GM13976 (cell line): Measurements from ENCODE around the gene HERC4.

Experiments used
- DNase-seq: peaks from one replicate; pipeline ENCODE4 v3.0.0; 2012; ENCODE audit warnings: low spot score
- in situ Hi-C: fragments of 300-500 bp; cut with MboI; formaldehyde crosslinking; loops from one replicate; pipeline ENCODE4 v1.12.0; 2022; ENCODE audit warnings: low sequenced_read_pairs, mixed read lengths, inconsistent platforms; ENCODE audit not compliant: unreplicated experiment
- TF ChIP-seq, protein P1 (sequence below): IDR thresholded peaks from 2 replicates; pipeline ENCODE4 v1.5.1; 2012; ENCODE audit warnings: borderline replicate concordance, mild to moderate bottlenecking; ENCODE audit not compliant: insufficient read depth; ENCODE audit errors: extremely low read depth, missing control alignments, control extremely low read depth

The HERC4 gene

DNA sequence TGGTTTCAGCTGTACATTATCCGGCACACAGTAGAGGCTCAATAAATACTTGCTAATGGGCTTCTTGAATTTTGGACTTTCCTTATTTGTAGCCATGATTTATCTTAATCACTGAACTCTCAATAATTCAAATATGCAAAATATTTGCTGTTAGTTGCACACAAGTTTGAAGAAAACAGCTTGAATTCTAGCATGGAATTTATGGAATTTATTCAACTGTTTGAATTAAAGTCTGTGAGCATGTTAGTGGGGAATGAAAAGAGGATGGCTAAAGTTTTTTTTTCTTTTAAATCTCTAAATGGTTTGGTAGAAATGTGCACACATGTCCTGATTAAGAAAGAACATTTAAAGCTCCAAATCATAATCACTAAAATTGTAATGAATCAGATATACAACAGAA is 148.1 kb downstream of the HERC4 start:
- DNase-seq = no peak
- TF ChIP-seq, protein P1, sequence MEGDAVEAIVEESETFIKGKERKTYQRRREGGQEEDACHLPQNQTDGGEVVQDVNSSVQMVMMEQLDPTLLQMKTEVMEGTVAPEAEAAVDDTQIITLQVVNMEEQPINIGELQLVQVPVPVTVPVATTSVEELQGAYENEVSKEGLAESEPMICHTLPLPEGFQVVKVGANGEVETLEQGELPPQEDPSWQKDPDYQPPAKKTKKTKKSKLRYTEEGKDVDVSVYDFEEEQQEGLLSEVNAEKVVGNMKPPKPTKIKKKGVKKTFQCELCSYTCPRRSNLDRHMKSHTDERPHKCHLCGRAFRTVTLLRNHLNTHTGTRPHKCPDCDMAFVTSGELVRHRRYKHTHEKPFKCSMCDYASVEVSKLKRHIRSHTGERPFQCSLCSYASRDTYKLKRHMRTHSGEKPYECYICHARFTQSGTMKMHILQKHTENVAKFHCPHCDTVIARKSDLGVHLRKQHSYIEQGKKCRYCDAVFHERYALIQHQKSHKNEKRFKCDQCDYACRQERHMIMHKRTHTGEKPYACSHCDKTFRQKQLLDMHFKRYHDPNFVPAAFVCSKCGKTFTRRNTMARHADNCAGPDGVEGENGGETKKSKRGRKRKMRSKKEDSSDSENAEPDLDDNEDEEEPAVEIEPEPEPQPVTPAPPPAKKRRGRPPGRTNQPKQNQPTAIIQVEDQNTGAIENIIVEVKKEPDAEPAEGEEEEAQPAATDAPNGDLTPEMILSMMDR = no peak
- in situ Hi-C loops = no loop called here

DNA sequence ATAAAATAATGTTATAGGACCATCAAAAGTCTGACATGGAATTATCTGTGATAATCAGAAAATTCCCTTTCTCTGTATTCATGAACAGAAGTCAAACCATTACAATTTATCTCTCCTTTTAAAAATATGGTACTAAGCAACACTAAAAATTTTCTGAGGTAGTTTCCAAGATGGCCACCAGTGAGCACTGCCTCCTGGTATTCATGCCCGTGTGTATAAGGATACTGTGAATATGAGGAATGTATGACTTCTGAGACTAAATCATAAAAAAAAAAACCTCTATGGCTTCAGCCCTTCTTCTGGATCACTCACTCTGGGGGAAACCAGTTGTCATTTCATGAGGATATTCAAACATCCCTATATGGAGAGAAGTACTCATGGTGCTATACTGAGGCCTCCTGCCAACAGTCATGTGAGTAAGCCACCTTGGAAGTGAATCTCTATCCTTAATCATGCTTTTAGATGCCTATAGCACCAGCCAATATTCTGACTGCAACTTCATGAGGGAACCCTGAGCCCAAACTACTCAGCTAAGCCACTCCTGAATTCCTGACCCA is 149.6 kb downstream of the HERC4 start:
- TF ChIP-seq, protein P1 = no peak
- in situ Hi-C loops = no loop called here

DNA sequence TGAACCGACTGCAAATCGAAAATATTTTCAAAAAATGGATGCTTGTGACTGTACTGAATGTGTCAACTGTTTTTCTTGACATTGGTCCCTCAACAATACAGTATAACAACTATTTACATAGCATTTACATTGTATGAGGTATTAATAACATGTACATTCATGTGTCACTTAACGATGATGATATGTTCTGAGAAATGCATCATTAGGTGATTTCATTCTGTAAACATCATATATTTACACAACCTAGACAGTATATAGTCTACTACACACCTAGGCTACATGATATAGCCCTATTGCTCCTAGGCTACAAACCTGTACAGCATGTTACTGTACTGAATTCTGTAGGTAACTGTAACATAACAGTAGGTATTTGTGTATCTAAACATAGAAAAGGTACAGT is 150.9 kb downstream of the HERC4 start:
- no peak for DNase-seq
- TF ChIP-seq, protein P1 = no peak
- in situ Hi-C loops = no loop called here

More for the DNA sequence above, 149.6 kb downstream of the HERC4 start:
- DNase-seq = no peak

DNA sequence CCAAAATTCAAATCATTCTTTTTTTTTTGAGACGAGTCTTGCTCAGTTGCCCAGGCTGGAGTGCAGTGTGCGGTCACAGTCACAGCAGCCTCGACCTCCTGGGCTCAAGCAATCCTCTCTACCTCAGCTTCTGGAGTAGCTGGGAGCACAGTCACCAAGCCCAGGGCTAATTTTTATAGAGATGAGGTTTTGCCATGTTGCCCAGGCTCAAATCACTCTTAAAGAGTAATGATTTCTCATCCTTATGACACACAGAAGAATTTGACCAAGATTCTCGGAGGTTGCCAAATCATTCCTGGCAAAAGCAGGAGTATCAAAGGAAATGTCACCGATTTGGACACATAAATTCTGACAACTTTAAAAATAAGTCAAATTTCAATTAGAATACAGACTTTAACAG is 151.5 kb downstream of the HERC4 start:
- in situ Hi-C loops = no loop called here
- DNase-seq = no peak
- TF ChIP-seq, protein P1 = no peak

DNA sequence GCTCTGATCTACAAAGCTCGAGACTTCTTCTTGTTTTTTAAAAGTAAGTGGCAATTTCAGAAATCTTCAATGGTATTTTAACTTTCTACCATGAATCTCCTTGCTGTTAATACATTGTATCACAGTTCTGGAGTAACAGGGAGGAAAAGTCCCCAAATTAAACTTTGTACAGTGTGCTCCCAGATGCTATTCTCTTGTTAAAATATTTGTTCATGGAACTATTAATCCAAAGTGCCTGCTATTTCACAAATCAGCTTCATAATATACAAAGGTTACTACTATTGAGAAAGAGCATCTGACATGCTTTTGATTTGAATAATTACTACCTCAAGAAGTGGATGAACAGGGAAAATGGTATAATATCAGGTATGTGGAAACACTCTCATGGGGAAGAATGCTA is 154.0 kb downstream of the HERC4 start:
- in situ Hi-C loops = no loop called here

DNA sequence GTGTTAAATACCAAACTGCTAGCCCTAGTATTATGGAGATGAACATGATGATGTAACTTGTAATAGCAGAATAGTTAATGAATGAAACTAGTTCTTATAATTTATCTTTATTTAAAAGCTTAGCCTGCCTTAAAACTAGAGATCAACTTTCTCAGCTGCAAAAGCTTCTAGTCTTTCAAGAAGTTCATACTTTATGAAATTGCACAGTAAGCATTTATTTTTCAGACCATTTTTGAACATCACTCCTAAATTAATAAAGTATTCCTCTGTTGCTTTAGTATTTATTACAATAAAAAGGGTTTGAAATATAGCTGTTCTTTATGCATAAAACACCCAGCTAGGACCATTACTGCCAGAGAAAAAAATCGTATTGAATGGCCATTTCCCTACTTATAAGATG is 157.4 kb downstream of the HERC4 start:
- in situ Hi-C loops = no loop called here
- no peak for DNase-seq
- TF ChIP-seq, protein P1 = no peak

More for the DNA sequence above, 154.0 kb downstream of the HERC4 start:
- TF ChIP-seq, protein P1 = no peak
- DNase-seq = no peak
